SK-N-SH treated with all-trans-retinoic acid at 6 μM for 48 hours (cell line): ENCODE results near the gene CRELD1.

Source experiments
- ATAC-seq: fragments of 200-7000 bp; cut with Tn5 transposase; 3 replicates; pipeline ENCODE4 v1.9.1; 2020; ENCODE audit warnings: mild to moderate bottlenecking, moderate library complexity
- BACH2 ChIP-seq: fragments of 250-450 bp; sonication (Bioruptor Pico); IDR thresholded peaks from 2 replicates; pipeline ENCODE4 v1.9.0; 2021; ENCODE audit warnings: mild to moderate bottlenecking, borderline replicate concordance
- CSDC2 ChIP-seq: fragments of 250-450 bp; sonication (Bioruptor Pico); IDR thresholded peaks from 2 replicates; pipeline ENCODE4 v1.5.0; 2020; ENCODE audit warnings: mild to moderate bottlenecking, moderate library complexity
- ESRRG ChIP-seq: fragments of 250-450 bp; sonication (Bioruptor Pico); IDR thresholded peaks from 2 replicates; pipeline ENCODE4 v1.6.1; 2021; ENCODE audit warnings: mild to moderate bottlenecking
- GLIS3 ChIP-seq: fragments of 250-450 bp; sonication (Bioruptor Pico); IDR thresholded peaks from 2 replicates; pipeline ENCODE4 v1.5.0; 2020; ENCODE audit warnings: mild to moderate bottlenecking, moderate library complexity
- ISL1 ChIP-seq: fragments of 250-450 bp; sonication (Bioruptor Pico); IDR thresholded peaks from 2 replicates; pipeline ENCODE4 v2.1.2; 2022; ENCODE audit warnings: mild to moderate bottlenecking, moderate library complexity
- OSR1 ChIP-seq: fragments of 250-450 bp; sonication (Bioruptor Pico); IDR thresholded peaks from 2 replicates; pipeline ENCODE4 v1.8.0; 2022; ENCODE audit warnings: moderate library complexity, mild to moderate bottlenecking, inconsistent platforms
- PPARA ChIP-seq: fragments of 250-450 bp; sonication (Bioruptor Pico); IDR thresholded peaks from 2 replicates; pipeline ENCODE4 v1.5.0; 2020; ENCODE audit warnings: mild to moderate bottlenecking, borderline replicate concordance
- RARB ChIP-seq: fragments of 250-450 bp; sonication (Bioruptor Pico); IDR thresholded peaks from 2 replicates; pipeline ENCODE4 v1.8.0; 2021; ENCODE audit warnings: mild to moderate bottlenecking, moderate library complexity
- SNAI2 ChIP-seq: fragments of 250-450 bp; sonication (Bioruptor Pico); IDR thresholded peaks from 2 replicates; pipeline ENCODE4 v1.5.0; 2020; ENCODE audit warnings: mild to moderate bottlenecking, moderate library complexity
- TCF4 ChIP-seq: fragments of 250-450 bp; sonication (Bioruptor Pico); IDR thresholded peaks from 2 replicates; pipeline ENCODE4 v1.8.0; 2021; ENCODE audit warnings: mild to moderate bottlenecking, moderate library complexity, borderline replicate concordance
- TOX ChIP-seq: fragments of 250-450 bp; sonication (Bioruptor Pico); IDR thresholded peaks from 2 replicates; pipeline ENCODE4 v1.8.0; 2021; ENCODE audit warnings: mild to moderate bottlenecking, moderate library complexity, borderline replicate concordance
- ZC3H10 ChIP-seq: fragments of 250-450 bp; sonication (Bioruptor Pico); IDR thresholded peaks from 2 replicates; pipeline ENCODE4 v1.5.1; 2021; ENCODE audit warnings: mild to moderate bottlenecking, moderate library complexity
- ZFP3 ChIP-seq: fragments of 250-450 bp; sonication (Bioruptor Pico); IDR thresholded peaks from 2 replicates; pipeline ENCODE4 v1.5.0; 2020; ENCODE audit warnings: mild to moderate bottlenecking, moderate library complexity
- ZFP30 ChIP-seq: fragments of 450-650 bp; formaldehyde crosslinking; IDR thresholded peaks from 2 replicates; pipeline ENCODE4 v1.5.0; 2022; ENCODE audit warnings: mild to moderate bottlenecking, moderate library complexity
- ZNF565 ChIP-seq: fragments of 450-650 bp; formaldehyde crosslinking; conservative IDR thresholded peaks from 2 replicates; pipeline ENCODE4 v1.5.0; 2020; ENCODE audit warnings: low read depth, mild to moderate bottlenecking, moderate library complexity
- ZNF8 ChIP-seq: fragments of 450-650 bp; formaldehyde crosslinking; IDR thresholded peaks from 2 replicates; pipeline ENCODE4 v1.5.0; 2020; ENCODE audit warnings: mild to moderate bottlenecking, moderate library complexity
- TF ChIP-seq, protein P1 (sequence below): fragments of 250-450 bp; sonication (Bioruptor Pico); IDR thresholded peaks from 2 replicates; pipeline ENCODE4 v1.5.1; 2020; ENCODE audit warnings: low read depth, mild to moderate bottlenecking, moderate library complexity
- TF ChIP-seq, protein P2 (sequence below): fragments of 250-450 bp; sonication (Bioruptor Pico); IDR thresholded peaks from 2 replicates; pipeline ENCODE4 v1.8.0; 2020; ENCODE audit warnings: mild to moderate bottlenecking, moderate library complexity, borderline replicate concordance
- TF ChIP-seq, protein P3 (sequence below): fragments of 250-450 bp; sonication (Bioruptor Pico); IDR thresholded peaks from 2 replicates; pipeline ENCODE4 v1.5.0; 2020; ENCODE audit warnings: mild to moderate bottlenecking, moderate library complexity
- TF ChIP-seq, protein P4 (sequence below): fragments of 250-450 bp; sonication (Bioruptor Pico); IDR thresholded peaks from 2 replicates; pipeline ENCODE4 v1.8.0; 2021; ENCODE audit warnings: low read depth, mild to moderate bottlenecking, moderate library complexity, borderline replicate concordance

CRELD1 gene

DNA sequence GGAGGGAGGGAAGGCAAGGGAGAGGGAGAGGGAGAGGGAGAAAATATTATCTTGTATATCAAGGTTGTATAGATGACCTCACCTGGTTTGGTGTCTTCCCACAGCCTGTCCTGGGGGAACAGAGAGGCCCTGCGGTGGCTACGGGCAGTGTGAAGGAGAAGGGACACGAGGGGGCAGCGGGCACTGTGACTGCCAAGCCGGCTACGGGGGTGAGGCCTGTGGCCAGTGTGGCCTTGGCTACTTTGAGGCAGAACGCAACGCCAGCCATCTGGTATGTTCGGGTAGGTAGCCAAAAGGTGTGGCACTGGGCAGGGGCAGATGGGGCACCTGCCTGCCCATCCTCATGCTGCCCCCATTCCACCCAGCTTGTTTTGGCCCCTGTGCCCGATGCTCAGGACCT, 7.1 kb downstream of the CRELD1 start:
- ATAC-seq: no peak
- no peak for TF ChIP-seq ZC3H10 (CRISPR knock-in tag)
- TF ChIP-seq, protein P1, sequence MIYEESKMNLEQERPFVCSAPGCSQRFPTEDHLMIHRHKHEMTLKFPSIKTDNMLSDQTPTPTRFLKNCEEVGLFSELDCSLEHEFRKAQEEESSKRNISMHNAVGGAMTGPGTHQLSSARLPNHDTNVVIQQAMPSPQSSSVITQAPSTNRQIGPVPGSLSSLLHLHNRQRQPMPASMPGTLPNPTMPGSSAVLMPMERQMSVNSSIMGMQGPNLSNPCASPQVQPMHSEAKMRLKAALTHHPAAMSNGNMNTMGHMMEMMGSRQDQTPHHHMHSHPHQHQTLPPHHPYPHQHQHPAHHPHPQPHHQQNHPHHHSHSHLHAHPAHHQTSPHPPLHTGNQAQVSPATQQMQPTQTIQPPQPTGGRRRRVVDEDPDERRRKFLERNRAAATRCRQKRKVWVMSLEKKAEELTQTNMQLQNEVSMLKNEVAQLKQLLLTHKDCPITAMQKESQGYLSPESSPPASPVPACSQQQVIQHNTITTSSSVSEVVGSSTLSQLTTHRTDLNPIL (CRISPR knock-in tag): no peak
- TF ChIP-seq, protein P2, sequence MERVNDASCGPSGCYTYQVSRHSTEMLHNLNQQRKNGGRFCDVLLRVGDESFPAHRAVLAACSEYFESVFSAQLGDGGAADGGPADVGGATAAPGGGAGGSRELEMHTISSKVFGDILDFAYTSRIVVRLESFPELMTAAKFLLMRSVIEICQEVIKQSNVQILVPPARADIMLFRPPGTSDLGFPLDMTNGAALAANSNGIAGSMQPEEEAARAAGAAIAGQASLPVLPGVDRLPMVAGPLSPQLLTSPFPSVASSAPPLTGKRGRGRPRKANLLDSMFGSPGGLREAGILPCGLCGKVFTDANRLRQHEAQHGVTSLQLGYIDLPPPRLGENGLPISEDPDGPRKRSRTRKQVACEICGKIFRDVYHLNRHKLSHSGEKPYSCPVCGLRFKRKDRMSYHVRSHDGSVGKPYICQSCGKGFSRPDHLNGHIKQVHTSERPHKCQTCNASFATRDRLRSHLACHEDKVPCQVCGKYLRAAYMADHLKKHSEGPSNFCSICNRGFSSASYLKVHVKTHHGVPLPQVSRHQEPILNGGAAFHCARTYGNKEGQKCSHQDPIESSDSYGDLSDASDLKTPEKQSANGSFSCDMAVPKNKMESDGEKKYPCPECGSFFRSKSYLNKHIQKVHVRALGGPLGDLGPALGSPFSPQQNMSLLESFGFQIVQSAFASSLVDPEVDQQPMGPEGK: no peak
- no peak for TF ChIP-seq GLIS3 (CRISPR knock-in tag)
- TF ChIP-seq ZFP30 (CRISPR knock-in tag): no peak
- TF ChIP-seq CSDC2 (CRISPR knock-in tag): no peak
- no peak for TF ChIP-seq BACH2 (CRISPR knock-in tag)
- no peak for TF ChIP-seq PPARA (CRISPR knock-in tag)
- no peak for TF ChIP-seq ESRRG
- no peak for TF ChIP-seq SNAI2 (CRISPR knock-in tag)
- no peak for TF ChIP-seq ZFP3 (CRISPR knock-in tag)
- no peak for TF ChIP-seq RARB (CRISPR knock-in tag)
- no peak for TF ChIP-seq OSR1 (CRISPR knock-in tag)
- no peak for TF ChIP-seq ZNF8

DNA sequence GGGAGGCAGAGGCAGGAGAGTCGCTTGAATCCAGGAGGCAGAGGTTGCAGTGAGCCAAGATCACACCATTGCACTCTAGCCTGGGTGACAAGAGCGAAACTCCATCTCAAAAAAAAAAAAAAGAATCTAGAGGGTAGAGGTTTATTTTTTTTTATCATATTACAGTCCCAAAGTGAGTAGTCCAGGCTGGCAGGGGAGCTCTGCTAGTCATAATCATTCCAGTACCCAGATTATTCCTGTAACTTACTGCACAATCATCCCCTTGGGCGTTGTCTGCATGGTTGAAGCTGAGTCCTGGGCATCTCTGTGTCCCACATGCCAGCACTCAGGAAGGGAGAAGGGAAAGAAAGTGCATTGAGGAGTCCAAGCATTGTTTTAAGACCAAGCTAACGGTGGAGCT, 8.5 kb downstream of the CRELD1 start:
- TF ChIP-seq ZNF8 (no peak), TOX (CRISPR knock-in tag) (no peak), BACH2 (CRISPR knock-in tag) (no peak), ZFP3 (CRISPR knock-in tag) (no peak), RARB (CRISPR knock-in tag) (no peak), ZNF565 (CRISPR knock-in tag) (no peak), ZC3H10 (CRISPR knock-in tag) (no peak), ESRRG (no peak), GLIS3 (CRISPR knock-in tag) (no peak), ZFP30 (CRISPR knock-in tag) (no peak), CSDC2 (CRISPR knock-in tag) (no peak), PPARA (CRISPR knock-in tag) (no peak), TCF4 (CRISPR knock-in tag) (no peak), OSR1 (CRISPR knock-in tag) (no peak), ISL1 (no peak), SNAI2 (CRISPR knock-in tag) (no peak)
- TF ChIP-seq, protein P3, sequence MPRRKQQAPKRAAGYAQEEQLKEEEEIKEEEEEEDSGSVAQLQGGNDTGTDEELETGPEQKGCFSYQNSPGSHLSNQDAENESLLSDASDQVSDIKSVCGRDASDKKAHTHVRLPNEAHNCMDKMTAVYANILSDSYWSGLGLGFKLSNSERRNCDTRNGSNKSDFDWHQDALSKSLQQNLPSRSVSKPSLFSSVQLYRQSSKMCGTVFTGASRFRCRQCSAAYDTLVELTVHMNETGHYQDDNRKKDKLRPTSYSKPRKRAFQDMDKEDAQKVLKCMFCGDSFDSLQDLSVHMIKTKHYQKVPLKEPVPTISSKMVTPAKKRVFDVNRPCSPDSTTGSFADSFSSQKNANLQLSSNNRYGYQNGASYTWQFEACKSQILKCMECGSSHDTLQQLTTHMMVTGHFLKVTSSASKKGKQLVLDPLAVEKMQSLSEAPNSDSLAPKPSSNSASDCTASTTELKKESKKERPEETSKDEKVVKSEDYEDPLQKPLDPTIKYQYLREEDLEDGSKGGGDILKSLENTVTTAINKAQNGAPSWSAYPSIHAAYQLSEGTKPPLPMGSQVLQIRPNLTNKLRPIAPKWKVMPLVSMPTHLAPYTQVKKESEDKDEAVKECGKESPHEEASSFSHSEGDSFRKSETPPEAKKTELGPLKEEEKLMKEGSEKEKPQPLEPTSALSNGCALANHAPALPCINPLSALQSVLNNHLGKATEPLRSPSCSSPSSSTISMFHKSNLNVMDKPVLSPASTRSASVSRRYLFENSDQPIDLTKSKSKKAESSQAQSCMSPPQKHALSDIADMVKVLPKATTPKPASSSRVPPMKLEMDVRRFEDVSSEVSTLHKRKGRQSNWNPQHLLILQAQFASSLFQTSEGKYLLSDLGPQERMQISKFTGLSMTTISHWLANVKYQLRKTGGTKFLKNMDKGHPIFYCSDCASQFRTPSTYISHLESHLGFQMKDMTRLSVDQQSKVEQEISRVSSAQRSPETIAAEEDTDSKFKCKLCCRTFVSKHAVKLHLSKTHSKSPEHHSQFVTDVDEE (CRISPR knock-in tag): no peak
- TF ChIP-seq, protein P2: no peak
- TF ChIP-seq, protein P4, sequence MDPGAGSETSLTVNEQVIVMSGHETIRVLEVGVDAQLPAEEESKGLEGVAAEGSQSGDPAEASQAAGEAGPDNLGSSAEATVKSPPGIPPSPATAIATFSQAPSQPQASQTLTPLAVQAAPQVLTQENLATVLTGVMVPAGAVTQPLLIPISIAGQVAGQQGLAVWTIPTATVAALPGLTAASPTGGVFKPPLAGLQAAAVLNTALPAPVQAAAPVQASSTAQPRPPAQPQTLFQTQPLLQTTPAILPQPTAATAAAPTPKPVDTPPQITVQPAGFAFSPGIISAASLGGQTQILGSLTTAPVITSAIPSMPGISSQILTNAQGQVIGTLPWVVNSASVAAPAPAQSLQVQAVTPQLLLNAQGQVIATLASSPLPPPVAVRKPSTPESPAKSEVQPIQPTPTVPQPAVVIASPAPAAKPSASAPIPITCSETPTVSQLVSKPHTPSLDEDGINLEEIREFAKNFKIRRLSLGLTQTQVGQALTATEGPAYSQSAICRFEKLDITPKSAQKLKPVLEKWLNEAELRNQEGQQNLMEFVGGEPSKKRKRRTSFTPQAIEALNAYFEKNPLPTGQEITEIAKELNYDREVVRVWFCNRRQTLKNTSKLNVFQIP (CRISPR knock-in tag): no peak
- TF ChIP-seq, protein P1 (CRISPR knock-in tag): no peak
- ATAC-seq: no peak
